HepG2 (cell line): Measurements from ENCODE around the gene ZFP64. TPM values are rescaled to one million over a fixed set of nuclear protein-coding genes. Genes with fewer than 3 reads are reported as not detected.

ENCODE experiments used
- ATF1 ChIP-seq: IDR thresholded peaks from 2 replicates; pipeline ENCODE4 v1.6.1; 2016; ENCODE audit warnings: mild to moderate bottlenecking, control low read depth
- ATF4 ChIP-seq, 2 experiments: fragments of 450-650 bp in 1 of 2; sonication (generic) in 1 of 2; formaldehyde crosslinking; IDR thresholded peaks; 2 replicates each; pipeline versions ENCODE4 v1.5.0 to v1.8.0; 2020 to 2022; ENCODE audit warnings: mild to moderate bottlenecking in 1 of 2, missing genetic modification reagents in 1 of 2
- ATF7-NPFF ChIP-seq: sonication (generic); formaldehyde crosslinking; IDR thresholded peaks from 2 replicates; pipeline ENCODE4 v1.8.1; 2023; ENCODE audit warnings: mild to moderate bottlenecking, low read depth, missing genetic modification reagents, moderate library complexity
- HMGXB3 ChIP-seq: sonication (generic); formaldehyde crosslinking; IDR thresholded peaks from 2 replicates; pipeline ENCODE4 v1.4.0; 2020; ENCODE audit warnings: missing genetic modification reagents, borderline replicate concordance
- HOXA9 ChIP-seq: sonication (generic); formaldehyde crosslinking; IDR thresholded peaks from 2 replicates; pipeline ENCODE4 v1.8.1; 2022; ENCODE audit warnings: missing genetic modification reagents, mild to moderate bottlenecking, moderate library complexity, borderline replicate concordance
- MEIS2 ChIP-seq: sonication (generic); formaldehyde crosslinking; IDR thresholded peaks from 2 replicates; pipeline ENCODE4 v1.9.0; 2021; ENCODE audit warnings: mild to moderate bottlenecking, missing genetic modification reagents
- PAF1 ChIP-seq: IDR thresholded peaks from 2 replicates; pipeline ENCODE4 v1.6.1; 2016; ENCODE audit warnings: missing genetic modification reagents, missing compliant biosample characterization
- RFX3 ChIP-seq: IDR thresholded peaks from 2 replicates; pipeline ENCODE4 v1.6.1; 2016; ENCODE audit warnings: missing biosample characterization, missing genetic modification reagents
- SMC3 ChIP-seq: IDR thresholded peaks from 2 replicates; pipeline ENCODE4 v1.6.1; 2011; ENCODE audit warnings: low read length, improper control_type of control experiment
- STAT6 ChIP-seq: sonication (generic); formaldehyde crosslinking; IDR thresholded peaks from 2 replicates; pipeline ENCODE4 v1.4.0; 2020; ENCODE audit warnings: missing genetic modification reagents, mild to moderate bottlenecking, borderline replicate concordance
- WIZ ChIP-seq: sonication (generic); formaldehyde crosslinking; IDR thresholded peaks from 2 replicates; pipeline ENCODE4 v1.5.1; 2020; ENCODE audit warnings: mild to moderate bottlenecking, missing genetic modification reagents
- ZBTB42 ChIP-seq: sonication (generic); formaldehyde crosslinking; IDR thresholded peaks from 2 replicates; pipeline ENCODE4 v1.5.0; 2020; ENCODE audit warnings: mild to moderate bottlenecking, missing genetic modification reagents
- ZFP37 ChIP-seq: sonication (generic); formaldehyde crosslinking; IDR thresholded peaks from 2 replicates; pipeline ENCODE4 v1.4.0; 2020; ENCODE audit warnings: missing genetic modification reagents, borderline replicate concordance
- ZNF512B ChIP-seq: sonication (generic); formaldehyde crosslinking; IDR thresholded peaks from 2 replicates; pipeline ENCODE4 v1.5.1; 2020; ENCODE audit warnings: missing genetic modification reagents, mild to moderate bottlenecking, borderline replicate concordance
- ZNF672 ChIP-seq: sonication (generic); formaldehyde crosslinking; IDR thresholded peaks from 2 replicates; pipeline ENCODE4 v1.8.1; 2022; ENCODE audit warnings: missing genetic modification reagents
- ZNF704 ChIP-seq: sonication (generic); formaldehyde crosslinking; IDR thresholded peaks from 2 replicates; pipeline ENCODE4 v1.8.1; 2023; ENCODE audit warnings: mild to moderate bottlenecking, inconsistent platforms, moderate library complexity, missing genetic modification reagents, borderline replicate concordance
- polyA plus RNA-seq, 8 experiments: library from polyadenylated mRNA; depleted of rRNA in 3 of 8; stranded (reverse) in 7 of 8; unstranded in 1 of 8; fragments of >200 nt; fragmentation: Illumina TruSeq in 4 of 8; extraction: Trizol in 4 of 8; gene quantifications; 2 replicates each; pipeline versions ENCODE4 v1.2.1 to v1.2.3, GENCODE V29; 2011 to 2016; ENCODE audit warnings: low read depth in 4 of 8, missing spikeins in 1 of 8, mixed read lengths in 1 of 8; ENCODE audit not compliant: insufficient read depth in 1 of 8
- total RNA-seq, 5 experiments: library from RNA; depleted of rRNA; stranded (reverse); fragments of >200 nt; fragmentation: Illumina TruSeq; extraction: Trizol; gene quantifications; 2 replicates each; pipeline ENCODE4 v1.2.3, GENCODE V29; 2016; ENCODE audit warnings: low read depth in 1 of 5

Gene ZFP64
- total and polyA plus RNA-seq, 2 of the 13 experiments (the other 11 are each of a cell fraction or from before 2014, with no cell fraction given), result 12.0 to 24.3 TPM

- TF ChIP-seq STAT6 (no peak), ATF1 (CRISPR knock-in tag) (no peak), ZNF704 (no peak), ATF7-NPFF (CRISPR knock-in tag) (peak; percentile 23; the same call in 1 of the 2 replicates), SMC3 (no peak), ZNF672 (CRISPR knock-in tag) (no peak), HMGXB3 (no peak), ZBTB42 (CRISPR knock-in tag) (no peak), ZNF512B (CRISPR knock-in tag) (0 out of 2 replicates have a peak, but pooled peaks have one; percentile 32), MEIS2 (CRISPR knock-in tag) (0 out of 2 replicates have a peak, but pooled peaks have one; percentile 61), ZFP37 (peak; percentile 46; the same call in 1 of the 2 replicates), PAF1 (CRISPR knock-in tag) (no peak), RFX3 (CRISPR knock-in tag) (no peak), HOXA9 (CRISPR knock-in tag) (no peak; the same call in 1 of the 2 replicates), WIZ (CRISPR knock-in tag) (peak; percentile 93; the same call in 1 of the 2 replicates), ATF4 (CRISPR knock-in tag; IDR thresholded peaks at IDR 0.05) (no peak; a peak in 1 of 4 replicates)
Measured at GRCh38 chr20:52191916-52192718, 538 bp upstream of the ZFP64 start (continued).
